Activated naive CD4-positive, alpha-beta T cell treated with anti-CD3 and anti-CD28 coated beads, Interleukin-2, amount 50 U/mL, for 24 hours (primary cell): ENCODE data around the gene ASS1.

Experiments
- H3K27ac Mint-ChIP-seq: one replicate; pipeline ENCODE4 v1.8.0; 2021; ENCODE audit warnings: mild to moderate bottlenecking, mixed read lengths
- H3K27me3 Mint-ChIP-seq: one replicate; pipeline ENCODE4 v1.8.0; 2021; ENCODE audit warnings: mixed read lengths
- H3K36me3 Mint-ChIP-seq: one replicate; pipeline ENCODE4 v1.8.0; 2021; ENCODE audit warnings: mixed read lengths
- H3K4me1 Mint-ChIP-seq: one replicate; pipeline ENCODE4 v1.8.0; 2021; ENCODE audit warnings: mixed read lengths
- H3K4me3 Mint-ChIP-seq: one replicate; pipeline ENCODE4 v1.8.0; 2021; ENCODE audit warnings: mild to moderate bottlenecking, mixed read lengths
- H3K9me3 Mint-ChIP-seq: one replicate; pipeline ENCODE4 v1.8.0; 2021; ENCODE audit warnings: mixed read lengths

ASS1 gene

DNA sequence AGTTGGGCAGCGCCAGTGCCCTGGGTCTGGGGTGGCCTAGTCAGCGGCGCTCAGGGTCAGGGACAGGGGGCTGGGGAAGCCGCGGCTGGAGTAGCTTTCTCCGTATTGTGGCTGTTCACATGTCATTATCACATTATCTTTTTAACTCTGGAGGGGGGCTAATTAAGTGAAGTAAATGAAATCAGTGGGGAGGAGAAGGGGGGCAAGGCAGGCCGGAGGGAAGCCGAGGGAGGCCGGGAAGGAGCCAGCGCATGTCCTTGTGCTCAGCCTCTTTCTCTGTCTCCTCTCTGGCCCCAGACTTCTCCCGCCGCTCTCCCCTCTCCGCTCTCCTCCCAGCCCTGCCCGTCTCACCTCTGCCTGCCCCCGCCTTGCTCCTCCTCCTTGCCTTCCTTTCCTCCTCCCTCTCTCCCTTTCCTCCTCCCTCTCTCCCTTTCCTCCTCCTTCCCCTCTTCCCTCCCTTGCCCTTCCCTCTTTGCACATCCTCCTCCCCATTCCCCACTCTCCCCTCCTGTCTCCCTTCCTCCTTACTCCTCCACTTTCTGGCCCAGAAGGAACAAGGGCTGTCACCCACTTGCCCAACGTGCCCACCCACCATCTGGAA is 38.7 kb downstream of the ASS1 start:
- Mint-ChIP-seq H3K9me3 (no peaks in the 10 kb centered on the region), H3K27me3 (peaks cover 9% of the 10 kb centered on the region), H3K36me3 (no peaks in the 10 kb centered on the region), H3K4me3 (no peak overlapping the region), H3K27ac (no peak overlapping the region), H3K4me1 (no peaks in the 10 kb centered on the region)

DNA sequence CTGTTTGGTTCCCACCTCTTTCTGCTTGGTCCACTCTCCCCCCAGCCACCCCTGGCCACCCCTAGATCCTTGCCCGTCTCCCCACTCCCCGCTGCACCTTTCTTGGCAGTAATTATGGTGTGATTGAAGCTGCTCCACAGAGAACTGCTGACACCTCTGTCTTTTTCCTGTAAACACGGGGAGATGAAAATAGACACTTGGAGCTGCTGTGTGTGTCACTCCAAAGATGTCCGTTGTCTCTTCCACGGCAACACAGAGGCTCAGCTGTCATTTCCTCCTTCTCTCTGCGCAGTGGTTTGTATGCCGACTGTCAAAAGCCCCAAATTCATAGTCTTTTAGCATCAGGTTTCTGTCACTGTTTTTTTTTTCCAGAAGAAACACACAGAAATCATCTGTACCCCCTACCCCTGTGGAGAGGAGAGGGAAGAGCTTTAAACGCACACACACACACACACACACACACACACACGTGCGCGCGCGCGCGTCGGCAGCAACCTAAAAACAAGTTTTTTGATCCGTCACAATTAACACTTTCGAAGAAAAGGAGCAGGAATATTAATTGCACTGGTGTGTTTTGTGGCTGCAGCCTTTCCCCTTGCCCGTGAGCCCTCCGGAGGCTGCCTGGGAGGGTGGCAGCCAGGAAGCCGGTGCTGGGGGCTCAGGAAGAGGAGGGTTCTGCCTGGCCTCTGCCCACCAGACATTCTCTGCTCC is 39.8 kb downstream of the ASS1 start:
- H3K36me3 Mint-ChIP-seq, result no peaks in the 10 kb centered on the region
- H3K9me3 Mint-ChIP-seq, result no peaks in the 10 kb centered on the region
- no peak overlapping the region for H3K4me3 Mint-ChIP-seq
- no peaks in the 10 kb centered on the region for H3K4me1 Mint-ChIP-seq
- no peak overlapping the region for H3K27ac Mint-ChIP-seq
- H3K27me3 Mint-ChIP-seq, result peaks cover 9% of the 10 kb centered on the region

DNA sequence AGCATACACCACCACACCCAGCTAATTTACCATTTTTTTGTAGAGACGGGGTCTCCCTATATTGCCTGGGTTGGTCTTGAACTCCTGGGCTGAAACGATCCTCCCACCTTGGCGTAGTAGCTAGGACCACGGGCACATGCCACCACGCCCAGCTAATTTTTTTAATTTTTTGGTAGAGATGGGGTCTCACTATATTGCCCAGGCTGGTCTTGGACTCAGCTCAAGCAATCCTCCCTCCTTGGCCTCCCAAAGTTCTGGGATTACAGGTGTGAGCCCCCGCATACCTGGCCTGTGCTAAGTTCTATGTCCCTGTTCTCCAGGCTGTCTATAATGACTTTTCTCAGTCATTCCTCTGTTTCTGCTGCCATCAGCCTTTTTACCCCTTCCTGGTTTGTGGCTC is 41.3 kb downstream of the ASS1 start:
- Mint-ChIP-seq H3K9me3 (no peaks in the 10 kb centered on the region), H3K4me1 (no peaks in the 10 kb centered on the region), H3K27ac (no peak overlapping the region), H3K36me3 (no peaks in the 10 kb centered on the region), H3K4me3 (no peak overlapping the region), H3K27me3 (peaks cover 9% of the 10 kb centered on the region)

DNA sequence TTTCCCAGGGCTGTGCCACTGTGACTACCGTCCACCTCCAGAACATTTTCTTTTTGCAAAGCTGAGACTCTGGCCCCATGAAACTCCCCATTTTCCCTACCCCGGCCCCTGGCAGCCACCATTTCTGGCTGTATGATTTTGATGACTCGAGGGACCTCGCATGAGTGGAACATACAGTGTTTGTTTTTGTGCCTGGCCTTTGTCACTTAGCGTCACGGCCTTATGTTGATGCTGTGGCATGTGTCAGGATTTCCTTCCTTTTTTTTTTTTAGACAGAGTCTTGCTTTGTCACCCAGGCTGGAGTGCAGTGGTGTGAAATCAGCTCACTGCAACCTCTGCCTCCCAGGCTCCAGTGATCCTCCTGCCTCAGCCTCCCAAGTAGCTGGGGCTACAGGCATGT is 42.7 kb downstream of the ASS1 start:
- Mint-ChIP-seq H3K9me3 (no peaks in the 10 kb centered on the region), H3K36me3 (no peaks in the 10 kb centered on the region), H3K4me1 (no peaks in the 10 kb centered on the region), H3K27ac (no peak overlapping the region), H3K27me3 (peaks cover 9% of the 10 kb centered on the region), H3K4me3 (no peak overlapping the region)

DNA sequence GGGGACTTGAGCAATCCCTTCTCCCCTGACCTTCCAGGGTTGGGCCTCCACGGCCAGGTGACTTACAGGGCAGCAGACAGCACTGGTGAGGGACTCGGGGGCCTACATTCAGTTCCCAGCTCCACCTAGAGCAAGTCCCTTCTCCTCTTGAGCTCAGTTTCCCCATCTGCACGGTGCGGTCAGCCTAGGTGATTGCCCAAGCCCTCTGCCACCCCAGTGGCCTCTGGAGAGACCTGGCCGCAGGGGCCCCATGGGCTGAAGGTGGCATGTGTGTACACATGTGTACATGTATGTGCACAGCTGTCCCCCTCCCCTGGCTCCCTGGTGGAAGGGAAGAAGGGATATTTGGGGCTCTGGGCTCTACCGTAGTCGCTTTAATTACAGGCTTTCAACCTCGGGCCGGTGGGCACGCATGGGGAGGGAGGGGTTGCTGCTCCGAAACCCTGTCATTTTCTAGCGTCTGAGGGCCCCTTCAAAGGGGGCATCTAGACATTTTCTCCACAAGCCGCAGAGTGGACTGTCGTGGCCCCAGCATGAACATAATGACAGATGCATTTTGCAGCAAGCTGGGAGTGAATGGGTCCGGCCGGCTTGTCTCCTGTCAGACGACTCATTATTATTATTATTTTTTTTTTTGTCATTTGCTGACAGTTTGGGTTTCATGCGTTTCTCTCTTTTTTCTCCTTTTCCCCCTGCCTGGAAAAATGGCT is 44.0 kb downstream of the ASS1 start:
- Mint-ChIP-seq H3K4me1 (no peaks in the 10 kb centered on the region), H3K9me3 (no peaks in the 10 kb centered on the region), H3K27me3 (peaks cover 5% of the 10 kb centered on the region), H3K36me3 (no peaks in the 10 kb centered on the region), H3K27ac (no peak overlapping the region), H3K4me3 (no peak overlapping the region)

DNA sequence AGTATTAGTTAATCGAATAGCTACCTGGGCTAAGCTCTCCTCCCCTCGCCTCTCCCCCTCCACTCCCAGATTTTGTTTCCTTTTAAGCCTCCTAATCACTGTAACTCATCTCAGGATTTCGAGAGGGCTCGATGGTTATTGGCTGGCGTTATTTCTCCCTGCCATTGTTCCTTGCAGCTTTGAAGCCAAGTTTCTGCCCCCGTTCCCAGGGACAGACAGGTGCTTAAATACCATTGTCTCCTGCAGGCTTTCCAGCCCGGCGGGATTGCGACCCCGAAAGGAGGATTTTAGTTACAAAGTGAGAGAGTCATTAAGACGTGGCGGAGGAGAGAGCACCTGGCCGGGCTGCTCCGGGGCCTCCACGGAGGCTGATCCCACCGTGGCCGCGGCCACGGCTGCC is 46.2 kb downstream of the ASS1 start:
- Mint-ChIP-seq H3K27me3 (peaks cover 6% of the 10 kb centered on the region), H3K9me3 (no peaks in the 10 kb centered on the region), H3K4me3 (no peak overlapping the region), H3K4me1 (no peaks in the 10 kb centered on the region), H3K27ac (no peak overlapping the region), H3K36me3 (no peaks in the 10 kb centered on the region)

DNA sequence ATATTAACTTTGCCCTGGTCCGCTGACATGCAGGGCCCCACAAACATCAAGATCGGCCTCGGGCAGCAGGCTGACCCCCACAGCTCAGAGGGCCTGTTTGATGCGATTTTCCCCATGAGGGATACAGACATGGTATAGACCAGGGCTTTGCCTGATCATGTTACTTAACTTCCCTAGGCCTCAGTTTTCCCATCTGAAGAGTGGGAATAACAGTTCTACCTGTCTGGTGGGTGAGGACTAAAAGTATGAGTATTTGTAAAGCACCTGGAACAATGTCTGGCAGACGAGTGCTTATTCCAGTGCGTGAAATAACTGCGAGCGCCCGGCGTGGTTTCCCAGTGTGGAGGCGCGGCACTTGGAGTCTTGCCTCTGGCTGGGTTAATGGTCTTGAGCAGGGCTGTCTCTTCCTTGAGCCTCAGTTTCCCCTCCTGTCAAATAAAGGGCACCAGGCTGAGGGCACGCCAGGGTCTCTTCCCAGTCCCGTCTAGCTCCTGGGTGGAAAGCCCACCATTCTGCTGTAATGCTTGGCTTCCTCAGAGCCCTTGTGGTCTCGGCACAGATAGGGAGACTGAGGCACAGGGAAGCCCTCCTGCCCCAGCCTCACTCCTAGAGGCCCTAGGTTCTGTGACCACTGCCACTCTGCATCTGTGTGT is 47.2 kb downstream of the ASS1 start:
- Mint-ChIP-seq H3K4me1 (no peaks in the 10 kb centered on the region), H3K9me3 (no peaks in the 10 kb centered on the region), H3K4me3 (no peak overlapping the region), H3K27me3 (peaks cover 7% of the 10 kb centered on the region), H3K36me3 (no peaks in the 10 kb centered on the region), H3K27ac (no peak overlapping the region)

DNA sequence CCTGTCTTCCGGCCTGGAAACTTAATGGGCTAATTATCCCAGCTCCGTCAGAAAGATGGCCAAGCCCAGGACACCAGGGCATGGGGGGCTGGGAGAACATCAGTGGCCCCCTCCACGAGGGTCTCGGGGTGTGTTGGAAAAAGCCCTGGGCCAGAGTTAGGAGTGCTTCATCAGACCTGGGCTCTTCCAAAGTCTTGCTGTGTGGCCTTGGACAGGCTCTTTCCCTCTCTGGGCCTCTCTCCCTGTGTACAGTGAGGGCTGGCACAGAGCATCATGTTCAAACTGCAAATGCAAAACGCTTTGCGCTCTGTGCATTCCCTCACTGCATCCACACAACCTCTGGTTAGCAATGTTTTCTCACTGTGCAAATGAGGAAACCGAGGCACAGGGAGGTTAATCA is 48.3 kb downstream of the ASS1 start:
- Mint-ChIP-seq H3K27ac (no peak overlapping the region), H3K4me3 (no peak overlapping the region), H3K36me3 (no peaks in the 10 kb centered on the region), H3K9me3 (no peaks in the 10 kb centered on the region), H3K27me3 (peaks cover 7% of the 10 kb centered on the region), H3K4me1 (no peaks in the 10 kb centered on the region)

DNA sequence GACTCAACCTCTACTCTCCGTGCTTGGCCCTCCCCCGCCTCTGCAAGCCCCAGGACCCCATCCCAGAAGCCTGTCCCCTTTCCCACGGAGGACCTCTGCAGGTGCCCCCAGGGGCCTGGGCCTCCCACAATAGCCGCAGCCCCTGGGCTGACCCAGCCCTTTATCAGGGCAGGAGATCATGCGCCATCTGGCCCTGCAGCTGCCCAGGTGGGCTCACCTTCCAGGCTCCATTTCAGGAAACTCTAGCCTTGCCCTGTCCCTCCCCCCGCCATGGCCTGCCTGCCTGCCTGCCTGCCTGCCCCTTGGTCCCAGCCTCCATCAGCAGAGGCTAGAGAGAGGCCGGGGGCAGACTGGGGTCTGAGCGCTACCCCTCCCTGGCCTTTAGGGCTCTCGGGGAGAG is 48.7 kb downstream of the ASS1 start:
- no peaks in the 10 kb centered on the region for H3K9me3 Mint-ChIP-seq

DNA sequence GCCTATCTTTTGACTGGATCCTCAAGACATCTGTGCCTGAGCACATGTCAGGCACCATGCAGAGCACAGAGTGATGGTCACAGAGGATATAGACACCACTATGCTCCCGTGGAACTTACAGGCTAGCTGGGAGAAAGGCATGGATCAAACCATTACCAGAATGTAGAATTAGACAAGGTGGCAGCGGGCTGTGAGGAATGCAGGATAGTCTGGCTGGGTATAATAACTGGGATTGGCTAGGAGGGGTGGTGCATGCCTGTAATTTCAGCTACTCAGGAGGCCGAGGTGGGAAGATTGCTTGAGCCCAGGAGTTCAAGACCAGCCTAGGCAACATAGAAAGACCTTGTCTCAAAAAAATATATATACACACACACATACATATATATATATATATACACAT is 50.3 kb downstream of the ASS1 start:
- no peak overlapping the region for H3K4me3 Mint-ChIP-seq
- no peaks in the 10 kb centered on the region for H3K4me1 Mint-ChIP-seq
- H3K36me3 Mint-ChIP-seq, result no peaks in the 10 kb centered on the region
- peaks cover 7% of the 10 kb centered on the region for H3K27me3 Mint-ChIP-seq
- no peak overlapping the region for H3K27ac Mint-ChIP-seq
- no peaks in the 10 kb centered on the region for H3K9me3 Mint-ChIP-seq

More for the DNA sequence above, 48.7 kb downstream of the ASS1 start:
- Mint-ChIP-seq H3K27me3 (peaks cover 7% of the 10 kb centered on the region), H3K4me1 (no peaks in the 10 kb centered on the region), H3K27ac (no peak overlapping the region), H3K36me3 (no peaks in the 10 kb centered on the region), H3K4me3 (no peak overlapping the region)

DNA sequence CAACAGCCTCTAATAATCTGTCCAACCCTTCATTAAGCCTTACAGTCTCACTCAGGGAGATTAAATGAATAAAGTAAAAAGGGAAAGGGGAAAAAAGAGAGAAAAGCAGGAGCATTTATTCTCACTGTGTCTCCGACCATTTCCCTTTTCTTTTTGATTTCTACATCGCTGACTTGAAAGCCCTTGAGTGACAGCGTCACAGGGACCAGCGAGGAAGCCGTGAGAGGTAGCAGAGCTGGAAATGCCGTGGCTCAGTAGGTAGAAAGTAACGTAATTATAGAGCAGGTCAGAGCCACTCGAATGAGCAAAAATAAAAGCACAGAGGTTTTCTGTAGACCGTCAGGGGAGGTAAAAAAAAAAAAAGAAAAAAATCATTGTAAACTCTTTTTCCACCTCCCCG is 52.4 kb downstream of the ASS1 start:
- Mint-ChIP-seq H3K27ac (no peak overlapping the region), H3K9me3 (no peaks in the 10 kb centered on the region), H3K4me3 (no peak overlapping the region), H3K27me3 (peaks cover 7% of the 10 kb centered on the region), H3K4me1 (no peaks in the 10 kb centered on the region), H3K36me3 (no peaks in the 10 kb centered on the region)

DNA sequence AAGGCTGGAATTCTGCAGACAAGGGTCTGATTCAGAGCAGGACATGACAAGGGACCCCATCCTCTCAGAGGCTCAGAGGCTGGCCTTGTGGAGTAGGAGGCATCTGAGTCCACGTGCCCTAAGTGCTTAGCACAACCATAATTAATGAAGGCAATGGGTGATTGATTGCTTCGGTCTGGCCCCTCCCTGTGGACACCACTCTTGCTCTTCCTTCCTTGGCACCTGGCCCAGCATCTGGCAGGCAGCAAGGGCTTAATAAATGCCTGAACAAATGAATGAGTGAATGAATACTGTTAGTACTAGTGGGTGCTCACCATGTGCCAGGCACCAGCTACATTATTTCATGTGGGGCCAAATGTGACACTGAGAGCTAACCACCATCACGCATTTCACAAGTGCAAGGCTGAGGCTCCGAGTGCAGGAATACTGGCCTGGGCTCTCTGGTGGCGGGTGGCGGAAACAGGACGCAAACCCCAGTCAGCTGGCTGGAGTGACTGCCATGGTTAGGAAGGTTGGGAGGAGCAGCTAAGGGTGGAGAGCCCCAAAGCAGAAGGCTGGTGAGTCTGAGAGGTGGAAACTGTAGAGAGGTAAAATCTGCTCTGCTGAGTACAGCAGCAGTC is 53.6 kb downstream of the ASS1 start:
- Mint-ChIP-seq H3K4me3 (no peak overlapping the region), H3K36me3 (no peaks in the 10 kb centered on the region), H3K9me3 (no peaks in the 10 kb centered on the region), H3K27me3 (peaks cover 7% of the 10 kb centered on the region), H3K4me1 (no peaks in the 10 kb centered on the region), H3K27ac (no peak overlapping the region)

DNA sequence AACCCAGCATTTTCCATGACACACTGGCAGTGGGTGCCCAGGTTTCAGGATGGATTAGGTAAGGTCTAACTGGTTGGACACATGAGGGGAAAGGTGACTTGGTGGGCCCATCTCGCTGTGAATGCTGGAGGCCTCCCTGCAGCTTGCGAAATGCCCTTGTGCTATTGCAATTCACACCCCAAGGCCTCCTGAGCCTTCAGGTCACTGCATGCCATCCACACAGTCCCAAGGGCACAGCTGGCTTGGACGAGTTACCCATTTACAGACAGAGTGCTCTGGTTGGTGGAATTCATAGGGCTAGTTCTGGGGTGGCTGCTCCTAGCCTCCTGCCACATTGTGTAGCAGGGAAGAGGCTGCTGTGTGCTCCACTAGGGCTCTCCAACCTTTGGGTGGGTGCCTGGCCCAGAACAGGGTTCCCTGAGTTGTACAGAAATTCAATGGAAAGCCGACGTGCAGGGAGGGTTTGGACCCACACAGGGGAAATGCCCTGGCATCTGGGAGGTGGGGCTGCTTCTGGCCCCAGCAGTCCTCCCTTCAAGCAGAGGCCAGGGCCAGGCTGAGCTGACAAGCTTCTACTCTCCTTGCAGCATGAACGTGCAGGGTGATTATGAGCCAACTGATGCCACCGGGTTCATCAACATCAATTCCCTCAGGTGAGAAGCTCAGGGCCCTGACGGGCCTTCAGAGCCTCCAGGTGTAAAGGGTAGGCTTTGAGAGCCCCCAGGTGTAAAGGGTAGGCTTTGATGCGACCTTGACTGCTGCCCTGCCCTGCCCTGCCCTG is 54.3 kb downstream of the ASS1 start:
- Mint-ChIP-seq H3K4me3 (no peak overlapping the region), H3K4me1 (no peaks in the 10 kb centered on the region), H3K27me3 (peaks cover 7% of the 10 kb centered on the region), H3K27ac (no peak overlapping the region), H3K9me3 (no peaks in the 10 kb centered on the region), H3K36me3 (no peaks in the 10 kb centered on the region)

DNA sequence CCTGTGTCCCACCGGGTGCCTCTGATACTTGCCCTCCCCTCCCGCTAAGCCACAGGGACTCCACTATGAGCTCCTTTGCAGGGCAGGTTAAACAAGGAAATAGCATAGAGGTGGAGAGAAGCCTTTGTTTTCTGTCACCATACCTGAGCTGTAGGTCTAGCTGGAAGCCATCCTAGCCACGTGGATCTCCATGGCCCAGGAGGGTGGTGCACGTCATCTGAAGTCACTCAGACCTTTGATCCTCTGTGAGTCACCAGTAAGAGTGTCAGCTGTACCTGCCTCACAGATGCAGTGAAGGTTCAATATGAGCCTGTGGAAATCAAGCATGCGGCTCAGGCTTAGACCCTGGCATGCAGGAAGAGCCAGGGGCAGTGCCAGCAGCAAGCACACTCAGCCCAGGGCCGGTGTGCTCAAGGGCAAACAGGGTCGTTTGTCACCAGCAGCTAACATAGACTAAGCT is 55.1 kb downstream of the ASS1 start:
- Mint-ChIP-seq H3K27me3 (peaks cover 7% of the 10 kb centered on the region), H3K9me3 (no peaks in the 10 kb centered on the region), H3K27ac (no peak overlapping the region), H3K4me3 (no peak overlapping the region), H3K36me3 (no peaks in the 10 kb centered on the region), H3K4me1 (no peaks in the 10 kb centered on the region)
